Heart right ventricle (tissue), 16 donors: ENCODE results near the gene SFI1. TPM values are rescaled to one million over a fixed set of nuclear protein-coding genes. Genes with fewer than 3 reads are reported as not detected.
"Not testable (repeated sequence)": the region's sequence is repeated elsewhere in the genome, so short reads cannot be mapped to it uniquely, and the experiment has no call there.

Experiments
- ATAC-seq, 8 donors: fragments of 200-7000 bp; cut with Tn5 transposase; one replicate each; pipeline ENCODE4 v1.9.1; 2020; ENCODE audit warnings: mild to moderate bottlenecking in 8 of 8, moderate library complexity in 8 of 8, moderate number of reproducible peaks in 1 of 8
- DNase-seq, 2 donors: peaks; one replicate each; pipeline ENCODE4 v3.0.0-alpha.2; 2020
- H3K27ac ChIP-seq, 10 donors: fragments of 200-600 bp; sonication (generic) in 2 of 10; one replicate each; pipeline versions ENCODE4 v1.5.0 to v1.8.0; 2020 to 2022; ENCODE audit warnings: mild to moderate bottlenecking in 3 of 10
- H3K27me3 ChIP-seq, 7 donors: fragments of 200-600 bp; one replicate each; pipeline ENCODE4 v1.8.0; 2021 to 2022; ENCODE audit warnings: mild to moderate bottlenecking in 2 of 7
- H3K36me3 ChIP-seq, 9 donors: fragments of 200-600 bp; sonication (generic) in 1 of 9; one replicate each; pipeline versions ENCODE4 v1.5.0 to v1.8.0; 2020 to 2022; ENCODE audit warnings: mild to moderate bottlenecking in 2 of 9
- H3K4me1 ChIP-seq, 9 donors: fragments of 200-600 bp; sonication (generic) in 1 of 9; one replicate each; pipeline versions ENCODE4 v1.5.0 to v1.8.0; 2020 to 2022; ENCODE audit warnings: mild to moderate bottlenecking in 4 of 9
- H3K4me3 ChIP-seq, 10 donors: fragments of 200-600 bp; sonication (generic) in 2 of 10; one replicate each; pipeline versions ENCODE4 v1.5.0 to v1.8.0; 2020 to 2022; ENCODE audit warnings: mild to moderate bottlenecking in 7 of 10, moderate library complexity in 2 of 10
- H3K9me3 ChIP-seq, 11 donors: fragments of 200-600 bp in 10 of 11; sonication (generic) in 2 of 11; one replicate each; pipeline versions ENCODE4 v1.5.0 to v1.8.0; 2013 to 2022; ENCODE audit warnings: mild to moderate bottlenecking in 2 of 11, control low read depth in 1 of 11, moderate library complexity in 1 of 11
- CTCF ChIP-seq, 9 donors: fragments of 200-600 bp; sonication (generic) in 2 of 9; IDR thresholded peaks; one replicate each; pipeline versions ENCODE4 v1.5.0 to v1.8.0; 2021 to 2022; ENCODE audit warnings: antibody characterized with exemption in 9 of 9, mild to moderate bottlenecking in 5 of 9, moderate library complexity in 1 of 9
- WGBS, 2 donors: extraction: QIAGEN DNeasy Blood & Tissue Kit; methylation state at CpG; one replicate each; pipeline ENCODE4 v1.1.7; 2013; ENCODE audit warnings: inconsistent platforms in 1 of 2; 5-methylcytosine and 5-hydroxymethylcytosine counted together
- intact Hi-C, 10 donors: fragments of 100-400 bp; cut with DNase I; formaldehyde crosslinking; loops; one replicate each; pipeline versions ENCODE4 v1.11.1 to v1.14.2; 2022
- polyA plus RNA-seq, 2 donors: library from polyadenylated mRNA; stranded (reverse); fragments of 200-250 nt; gene quantifications; one replicate each; pipeline ENCODE4 v1.2.3, GENCODE V29; 2013
- total RNA-seq, 10 donors: library from RNA; stranded (reverse); fragmentation: NEBNext Ultra II Directional in 3 of 10; extraction: Animal tissue kit (Norgen Biotek cat#: 25700) in 3 of 10; gene quantifications; one replicate each; pipeline versions ENCODE4 v1.2.1 to v1.2.4, GENCODE V29; 2021 to 2023
- donor health status: Arrhythmogenic right ventricular cardiomyopathy.
- donor health status: ischemic (EF 13 %, LVEDD 7.1; RV severe dilation, severe dysfunction).
- donor health status: healthy with polysubstance abuse.
- donor health status: DM: no; HTN: yes; CAD: no.
- donor health status: DM: no; HTN: no; CAD: no.
- donor health status: ischemic (EF 25% LVEDD 6.9; RV normal size, moderate dysfunction).
- donor health status: ischemic (EF 25% LVEDD 5.7; RV mildly dilated, moderate dysfunction).
- donor health status: healthy.
- donor health status: DM: yes; HTN: yes; CAD: no.
- donor health status: Ischemic cardiomyopathy.
- donor health status: ischemic (EF 35%, LVEDD 5.7; RV mildly dilated, moderate dysfunction).
- donor health status: nonischemic (EF 11% LVEDD 7.7; RV severe dilation, severe dysfunction).
- donor health status: DM: yes; HTN: yes; CAD: no.
- donor health status: PGD.
- donor health status: ischemic (EF 29% LVEDD 5.4; RV normal size, mild dysfunction).
- donor health status: nonischemic (EF 23%, LVEDD 6.1; RV moderate dilation, normal function).

The SFI1 gene
- total and polyA plus RNA-seq, 12 donors: 4.7 to 20.1 (median 7.3) TPM

GRCh38 chr22:31503211-31503964 lies 7.1 kb downstream of the SFI1 start:
- intact Hi-C loops: no loop called here
- DNase-seq: no peak
- Histone ChIP-seq H3K27me3 (no peaks in the 10 kb centered on the region), H3K4me3 (no peak overlapping the region), H3K9me3 (peaks cover 0 to 14% (median 0%) of the 10 kb centered on the region in 11 donors), H3K4me1 (no peaks in the 10 kb centered on the region), H3K27ac (no peak overlapping the region), H3K36me3 (peaks cover 0 to 12% (median 0%) of the 10 kb centered on the region in 9 donors)
- 96 to 97% methylated on average over 14 of the region's 14 CpGs for WGBS, 2 donors
- ATAC-seq: no peak
- no peak for TF ChIP-seq CTCF (IDR thresholded peaks at IDR 0.05)

- WGBS, 2 donors: 86 to 90% methylated on average over 4 of the region's 4 CpGs
- no peaks in the 10 kb centered on the region for H3K27me3 ChIP-seq
- H3K4me3 ChIP-seq: no peak overlapping the region
- H3K9me3 ChIP-seq: peaks cover 0 to 14% (median 0%) of the 10 kb centered on the region in 11 donors
- intact Hi-C loops: no loop called here
- no peak for ATAC-seq
- no peak for TF ChIP-seq CTCF (IDR thresholded peaks at IDR 0.05)
- peaks cover 0 to 18% (median 0%) of the 10 kb centered on the region in 9 donors for H3K36me3 ChIP-seq
- no peak overlapping the region for H3K27ac ChIP-seq
- DNase-seq: no peak
- H3K4me1 ChIP-seq: no peaks in the 10 kb centered on the region
Observed at GRCh38 chr22:31504282-31504681, 7.9 kb downstream of the SFI1 start.

- H3K27ac ChIP-seq, H3K4me3 ChIP-seq, ATAC-seq, DNase-seq, H3K27me3 ChIP-seq, H3K4me1 ChIP-seq, intact Hi-C loops: not testable (repeated sequence)
- Histone ChIP-seq H3K9me3 (peaks cover 0 to 14% (median 0%) of the 10 kb centered on the region in 11 donors), H3K36me3 (peaks cover 0 to 26% (median 0%) of the 10 kb centered on the region in 9 donors)
Observed at GRCh38 chr22:31507517-31507916, 11.2 kb downstream of the SFI1 start.

GRCh38 chr22:31508536-31508935 lies 12.2 kb downstream of the SFI1 start:
- TF ChIP-seq CTCF (IDR thresholded peaks at IDR 0.05): no peak
- Histone ChIP-seq H3K4me3 (no peak overlapping the region), H3K4me1 (no peaks in the 10 kb centered on the region), H3K9me3 (peaks cover 0 to 14% (median 0%) of the 10 kb centered on the region in 11 donors), H3K27me3 (no peaks in the 10 kb centered on the region), H3K27ac (no peak overlapping the region), H3K36me3 (peaks cover 0 to 33% (median 0%) of the 10 kb centered on the region in 9 donors)
- DNase-seq (no peak), ATAC-seq (no peak)
- intact Hi-C loops: no loop called here
- WGBS, 2 donors: 95 to 97% methylated on average over 4 of the region's 4 CpGs
